NCI-H69 (cell line): Measurements from ENCODE around the gene STIP1.

Experiments used
- DNase-seq: peaks from one replicate; lab custom pipeline; 2025; lab: John Stamatoyannopoulos, UW

The STIP1 gene

DNA sequence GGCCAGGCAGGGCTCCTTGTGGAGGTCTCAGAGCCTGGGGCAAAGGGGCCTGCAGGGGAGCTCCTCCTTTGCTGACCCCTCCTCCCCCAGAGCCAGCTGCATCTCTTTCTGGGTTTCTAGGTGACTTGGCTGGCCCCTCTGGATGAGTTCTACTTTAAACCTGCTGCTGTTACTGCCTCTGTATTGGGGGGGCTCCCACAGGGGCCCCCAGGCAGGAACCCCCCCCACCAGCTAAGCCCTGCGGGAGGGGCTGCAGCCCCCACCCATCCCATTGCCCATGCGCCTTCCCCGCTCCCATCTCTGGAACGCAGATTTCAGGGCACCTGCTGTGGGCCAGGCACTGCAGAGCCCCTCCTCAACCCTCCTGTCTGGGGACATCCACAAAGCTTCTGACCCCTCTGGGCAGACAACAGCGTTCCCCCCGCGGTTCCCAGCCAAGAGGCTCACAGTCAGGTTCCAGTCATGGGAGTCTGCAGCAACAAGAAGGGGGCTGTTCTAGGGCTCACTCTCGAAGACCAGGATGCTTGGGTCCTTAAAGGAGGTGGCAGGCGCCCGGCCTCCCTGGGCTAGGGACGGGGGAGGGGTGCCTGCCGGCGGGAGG, 64.5 kb downstream of the STIP1 start:
- peak; percentile 83 for DNase-seq

DNA sequence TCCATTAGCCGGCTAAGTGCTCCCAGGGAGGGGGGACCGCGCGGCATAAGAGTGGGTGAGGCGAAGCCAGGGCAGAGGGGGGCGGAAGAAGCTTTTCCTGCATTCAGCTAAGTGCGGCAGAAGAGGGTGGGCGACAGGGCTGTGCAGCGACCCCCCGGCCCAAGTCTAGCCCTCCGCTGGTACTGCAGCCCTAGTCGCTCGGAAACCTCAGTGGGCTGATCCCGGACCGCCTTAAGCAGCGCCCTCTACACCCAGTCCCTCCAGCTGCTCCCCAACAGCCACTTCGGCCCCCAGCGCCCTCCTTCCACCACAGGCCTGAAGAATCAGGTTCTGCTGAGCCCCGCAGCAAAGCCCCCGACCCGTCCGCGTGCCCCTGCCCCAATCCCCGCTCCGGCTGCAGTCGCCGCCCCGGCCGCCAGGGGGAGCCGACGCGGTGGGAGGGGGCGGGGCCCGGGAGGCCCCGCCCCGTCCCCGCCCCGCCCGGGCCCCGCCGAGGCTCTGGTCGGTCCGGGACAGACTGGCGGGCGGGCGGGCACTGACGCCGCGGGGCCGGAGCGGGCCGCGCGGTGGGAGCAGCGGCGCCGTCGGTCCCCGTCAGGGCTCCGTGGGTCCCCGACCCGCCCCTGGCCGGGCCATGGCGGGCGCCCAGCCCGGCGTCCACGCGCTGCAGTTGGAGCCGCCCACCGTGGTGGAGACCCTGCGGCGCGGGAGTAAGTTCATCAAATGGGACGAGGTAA, 65.2 kb downstream of the STIP1 start, which contains the start of gene PLCB3:
Gene PLCB3 (plus strand): TSS at position 515 of the 737 bp plus-strand sequence. CDS start 120 bp downstream, at position 635.
- DNase-seq, result peak; percentile 77

DNA sequence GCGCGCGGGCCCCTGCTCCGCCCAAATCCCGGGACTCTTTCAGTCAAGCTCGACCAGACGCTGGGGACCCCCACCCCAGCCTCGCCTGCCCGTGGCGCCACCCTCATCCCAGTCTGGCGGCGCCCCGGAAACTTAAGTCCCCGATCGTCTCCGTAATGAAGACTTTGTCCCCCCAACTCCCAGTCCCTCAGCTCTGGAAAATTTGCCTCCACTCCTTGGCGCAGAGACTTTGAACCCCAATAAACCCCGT, 65.7 kb downstream of the STIP1 start:
- DNase-seq, result no peak

DNA sequence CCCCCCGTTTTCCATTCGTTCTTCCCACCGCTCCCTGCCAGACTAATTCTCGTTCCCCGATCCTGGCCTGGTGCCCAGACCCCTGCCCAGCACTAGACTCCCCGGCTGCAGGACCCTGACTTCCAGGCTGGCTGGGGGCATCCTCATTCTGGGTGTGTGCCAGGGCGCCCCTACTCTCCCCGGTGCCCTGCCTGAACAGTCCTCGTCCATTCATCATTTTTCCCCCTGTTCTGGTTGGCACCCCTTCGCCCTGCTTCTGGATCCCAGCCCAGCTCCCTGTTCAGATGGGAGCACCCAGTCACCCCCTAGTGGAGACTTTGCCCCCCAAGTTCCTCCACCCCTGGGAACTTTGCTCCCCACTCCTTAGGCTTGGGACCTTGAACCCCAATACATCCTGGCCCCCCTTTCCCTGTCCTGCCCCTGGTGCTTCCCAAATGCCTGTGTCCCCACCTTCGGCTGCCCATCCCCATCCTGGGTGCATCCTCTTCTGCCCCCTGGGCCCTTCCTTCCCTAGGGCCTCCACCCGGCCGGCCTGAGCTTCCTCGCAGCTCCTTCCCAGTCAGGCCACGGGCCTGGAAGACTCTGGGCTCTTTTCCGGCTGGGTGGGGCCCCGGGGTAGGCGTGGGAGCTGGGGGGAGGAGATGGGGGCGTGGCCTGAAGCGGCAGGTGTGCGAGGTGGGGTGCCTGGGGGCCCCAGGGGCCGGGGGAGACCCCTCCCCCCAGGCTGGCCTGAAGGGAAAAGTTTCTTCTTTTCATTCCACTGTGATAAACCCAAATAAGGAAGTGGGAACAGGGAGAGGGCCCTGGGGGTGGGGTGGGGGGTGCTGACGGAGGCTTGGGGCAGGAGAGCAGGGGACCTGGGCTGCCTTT, 66.3 kb downstream of the STIP1 start:
- peak; percentile 74 for DNase-seq

DNA sequence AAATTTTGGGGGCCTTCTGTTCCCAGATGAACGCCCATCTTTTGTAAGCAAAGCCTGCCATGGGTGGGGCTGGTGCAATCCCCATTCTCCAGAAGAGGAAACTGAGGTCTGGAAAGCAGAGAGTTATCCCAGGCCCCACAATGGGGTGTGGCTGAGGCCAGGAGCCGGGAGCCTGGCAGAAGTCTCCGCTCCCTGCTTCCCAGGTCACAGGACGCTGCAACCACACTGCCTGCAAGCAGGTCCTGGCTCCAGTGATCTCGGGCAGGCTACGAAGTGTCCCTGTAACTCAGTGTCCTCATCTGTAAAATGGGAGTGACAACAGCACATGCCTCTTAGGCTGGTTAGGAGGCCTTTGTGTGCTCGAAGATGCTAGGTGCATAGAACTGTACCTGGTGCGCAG, 67.1 kb downstream of the STIP1 start:
- no peak for DNase-seq

- no peak for DNase-seq
These were observed 67.5 kb downstream of the STIP1 start for GRCh38 chr11:64253481-64253880.
